Hematopoietic multipotent progenitor cell treated with erythropoietin and hydrocortisone succinate and interleukin-3 and kit ligand, for 6 days (in vitro differentiated cells): ENCODE results near the gene XYLT1.
A peak's percentile ranks its signal among the peaks of the same experiment; 100 is the strongest.

Experiments used
- DNase-seq: peaks from one replicate; pipeline ENCODE4 v3.0.0-alpha.2; 2015

Gene XYLT1

GRCh38 chr16:17076818-17077498 lies 393.8 kb downstream of the XYLT1 start:
- no peak for DNase-seq

GRCh38 chr16:17076092-17076754 lies 394.5 kb downstream of the XYLT1 start:
- no peak for DNase-seq

GRCh38 chr16:17072104-17072503 lies 398.7 kb downstream of the XYLT1 start:
- no peak for DNase-seq

DNA sequence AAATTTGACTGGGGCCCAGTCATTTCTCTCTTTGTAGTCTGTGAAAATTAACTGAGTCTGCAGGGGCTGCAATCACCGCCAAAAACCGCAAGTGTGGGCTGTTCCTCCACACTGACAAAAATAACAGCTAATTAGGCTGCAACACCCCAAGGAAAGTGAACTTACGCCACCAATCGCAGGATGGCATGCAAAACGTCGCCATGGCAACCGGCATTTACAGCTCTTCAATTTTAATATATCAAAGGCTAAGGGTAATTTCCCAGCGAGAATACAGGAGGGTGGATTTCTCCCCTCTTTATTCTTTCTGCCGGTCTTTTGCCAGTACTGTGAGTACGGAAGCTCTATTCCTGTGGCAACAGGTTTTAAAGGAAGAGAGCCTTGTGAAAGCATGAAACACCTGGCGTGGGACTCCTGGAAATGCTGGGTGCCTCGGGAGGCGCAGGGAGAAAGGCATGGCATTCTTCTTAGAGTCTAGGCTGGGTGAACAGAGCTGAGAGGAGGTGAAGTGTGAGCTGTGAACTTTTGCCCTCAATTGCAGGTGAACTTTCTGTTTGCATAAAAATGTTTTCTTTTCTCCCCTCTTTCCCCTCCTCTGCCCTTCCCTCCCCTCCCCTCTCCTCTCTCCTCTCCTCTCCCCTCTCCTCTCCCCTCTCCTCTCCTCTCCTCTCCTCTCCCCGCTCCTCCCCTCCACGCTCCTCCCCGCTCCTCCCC lies 399.7 kb downstream of the XYLT1 start:
- DNase-seq = peak; percentile 69

DNA sequence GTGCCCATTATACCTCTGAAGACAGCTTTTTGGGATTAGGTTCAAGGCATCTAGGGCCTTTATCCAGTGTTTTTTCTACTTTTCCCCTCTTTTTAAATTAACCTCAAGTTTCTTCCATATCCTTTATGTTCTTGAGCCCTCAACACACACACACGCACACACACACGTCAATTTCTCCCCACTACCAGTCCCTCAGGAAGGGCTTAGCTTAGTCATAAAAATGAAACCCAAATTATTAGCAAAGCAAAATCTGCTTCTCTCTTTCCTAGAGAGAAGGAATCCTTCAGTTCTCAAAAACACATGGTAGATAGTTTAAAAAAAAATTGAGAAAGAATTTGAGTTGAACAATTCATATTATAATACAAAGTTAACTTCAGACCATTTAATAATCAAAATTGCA lies 401.1 kb downstream of the XYLT1 start:
- no peak for DNase-seq

- DNase-seq = no peak
Measured at GRCh38 chr16:17068524-17068923, 402.2 kb downstream of the XYLT1 start.

DNA sequence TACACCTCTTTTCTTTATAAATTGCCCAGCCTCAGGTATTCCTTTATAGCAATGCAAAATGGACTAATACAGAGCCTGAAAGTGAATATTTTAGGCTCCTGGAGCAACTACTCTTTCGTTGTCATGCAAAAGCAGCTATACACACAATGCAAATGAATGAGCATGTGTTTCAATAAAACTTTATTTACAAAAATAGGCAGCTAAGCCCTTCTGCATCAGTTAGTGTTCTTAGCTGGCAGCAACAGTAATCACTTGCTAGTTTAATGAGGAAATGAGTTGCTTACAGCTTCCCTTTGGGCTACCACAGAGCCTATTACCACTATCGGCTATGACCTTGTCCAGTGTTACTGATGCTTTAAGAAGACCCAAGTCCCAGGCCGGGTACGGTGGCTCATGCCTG lies 402.9 kb downstream of the XYLT1 start:
- no peak for DNase-seq

GRCh38 chr16:17063201-17064139 lies 407.3 kb downstream of the XYLT1 start:
- DNase-seq = no peak

DNA sequence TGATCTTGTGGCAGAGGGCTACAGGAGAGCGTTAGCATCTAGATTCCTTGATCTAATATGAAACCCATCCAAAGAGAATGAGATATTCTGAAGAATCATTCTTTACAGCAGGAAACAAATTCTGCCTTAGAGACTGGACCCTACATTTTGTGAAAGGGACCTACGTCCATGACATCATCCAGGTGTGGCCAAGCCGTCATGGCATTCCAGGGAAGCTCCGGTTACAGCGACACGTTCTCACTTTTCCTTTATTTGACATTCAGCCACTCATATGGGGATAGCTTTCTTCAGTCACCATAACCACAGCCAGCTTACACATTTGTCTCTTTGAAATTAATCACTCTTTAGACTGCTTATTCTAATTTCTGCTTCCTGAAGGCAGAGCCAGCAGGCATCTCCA lies 408.1 kb downstream of the XYLT1 start:
- DNase-seq = no peak

DNA sequence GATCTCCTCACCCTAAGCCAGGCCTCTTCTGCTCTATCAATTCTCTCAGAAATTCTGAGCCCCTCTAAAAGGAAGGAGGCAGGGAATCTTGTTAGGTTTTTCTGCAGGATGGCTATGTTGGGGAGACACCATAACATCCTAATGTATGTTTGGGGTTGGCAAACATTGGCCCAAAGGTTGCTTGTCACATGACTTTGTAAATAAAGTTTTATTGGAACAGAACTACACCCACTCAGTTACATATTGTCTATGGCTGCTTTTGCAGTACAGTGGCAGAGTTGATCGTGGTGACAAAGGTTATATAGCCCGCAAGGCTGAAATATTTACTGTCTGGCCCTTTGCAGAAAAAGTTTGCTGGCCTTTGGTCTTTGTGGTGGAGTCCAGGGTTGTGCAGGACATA lies 409.4 kb downstream of the XYLT1 start:
- no peak for DNase-seq

GRCh38 chr16:17058471-17058870 lies 412.3 kb downstream of the XYLT1 start:
- no peak for DNase-seq

- DNase-seq = no peak
Measured at GRCh38 chr16:17056666-17057065, 414.1 kb downstream of the XYLT1 start.

- DNase-seq = no peak
Measured at GRCh38 chr16:17053536-17054160, 417.1 kb downstream of the XYLT1 start.
